ENCODE results near the gene SERINC5. TPM values are rescaled to one million over a fixed set of nuclear protein-coding genes. Genes with fewer than 3 reads are reported as not detected.

Gene SERINC5
- total and polyA plus RNA-seq, 4 donors, result 6.2 to 84.5 (median 23.9) TPM

DNA sequence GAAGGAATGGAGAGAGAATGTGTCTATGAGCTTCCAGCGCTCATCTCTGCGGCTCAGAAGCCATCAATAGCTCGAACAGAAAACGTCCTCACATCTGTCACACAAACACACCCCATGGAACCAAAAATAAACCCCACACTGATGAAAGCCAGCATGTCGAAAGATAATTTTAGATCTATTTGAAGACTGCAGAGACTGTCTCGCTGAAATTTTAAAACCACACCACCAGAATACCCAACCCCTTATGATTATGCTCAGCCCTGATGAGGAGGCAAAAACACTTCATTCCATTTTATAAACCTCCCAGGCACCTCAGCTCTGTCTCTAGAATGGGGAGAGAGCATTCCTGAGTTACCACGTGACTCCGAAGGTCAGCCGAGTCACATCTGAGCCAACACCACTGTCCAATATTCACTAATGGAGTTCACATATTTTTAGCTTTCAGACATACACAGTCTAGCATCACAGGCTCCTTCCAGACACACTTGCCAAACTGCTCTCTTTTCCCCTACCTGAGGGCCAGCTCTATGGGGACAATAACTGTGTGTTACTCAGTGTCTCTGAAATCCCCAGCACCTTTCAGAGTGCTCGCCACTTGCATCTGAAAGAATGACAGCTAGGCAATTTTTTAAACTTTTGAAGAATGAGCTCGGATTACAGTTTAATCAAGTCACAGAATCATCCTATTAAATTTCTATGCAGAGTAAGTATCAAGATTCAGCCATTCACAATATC lies 63.2 kb downstream of the SERINC5 start:
- peak overlapping the region in 1 of 2 donors; percentile 8 for H3K9ac ChIP-seq (ENCODE audit: insufficient read depth in 1 of 2, low read length in 2 of 2)
- DNase-seq (peak; percentile 58 to 76 (median 74)), ATAC-seq (ENCODE audit: insufficient read depth, low FRiP score) (peak; percentile 38)
- peaks cover 18 to 49% (median 31%) of the 10 kb centered on the region in 5 donors for H3K4me1 ChIP-seq (ENCODE audit: control insufficient read depth in 5 of 5, insufficient read depth in 5 of 5, low read length in 5 of 5)
- 59 to 72% methylated on average over 11 of the region's 11 CpGs for WGBS, 2 donors
- no peak overlapping the region for H3K4me3 ChIP-seq
- H3K27ac ChIP-seq (ENCODE audit: low read depth in 1 of 2, low read length in 1 of 2), result peak overlapping the region; percentile 75 to 83
- TF ChIP-seq CTCF (IDR thresholded peaks at IDR 0.05; ENCODE audit: control extremely low read depth, extremely low read depth), result no peak
- H3K36me3 ChIP-seq (ENCODE audit: control insufficient read depth in 4 of 4, insufficient read depth in 4 of 4, low read length in 4 of 4), result peaks cover 0 to 4% (median 0%) of the 10 kb centered on the region in 4 donors
- no peaks in the 10 kb centered on the region for H3K27me3 ChIP-seq (ENCODE audit: control insufficient read depth in 3 of 3, insufficient read depth in 3 of 3, low read length in 2 of 3)
- no peaks in the 10 kb centered on the region for H3K9me3 ChIP-seq (ENCODE audit: control insufficient read depth in 4 of 4, insufficient read depth in 3 of 4, low read length in 3 of 4)

DNA sequence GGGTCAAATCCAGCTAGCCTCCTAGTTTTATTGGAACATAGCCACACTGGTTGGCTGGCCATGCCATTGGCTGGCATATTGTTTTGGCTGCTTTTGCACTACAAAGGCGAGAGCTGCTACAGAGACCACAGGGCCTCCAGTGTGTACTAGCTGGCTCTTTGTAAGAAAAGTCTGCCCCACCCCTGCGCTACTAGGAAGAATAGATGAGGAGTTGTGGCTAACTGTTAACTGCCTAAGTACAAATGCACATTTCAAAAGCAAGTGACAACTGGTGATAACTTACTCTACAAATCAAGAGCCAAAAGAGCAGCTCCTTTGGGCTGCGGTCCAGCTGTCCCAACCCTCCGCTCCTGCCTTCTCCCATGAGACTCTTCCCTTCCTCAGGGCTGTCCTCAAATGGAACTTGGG lies 63.9 kb downstream of the SERINC5 start:
- peak; percentile 67 to 79 (median 75) for DNase-seq
- Histone ChIP-seq H3K9ac (ENCODE audit: insufficient read depth in 1 of 2, low read length in 2 of 2) (peak overlapping the region in 1 of 2 donors; percentile 67), H3K9me3 (ENCODE audit: control insufficient read depth in 4 of 4, insufficient read depth in 3 of 4, low read length in 3 of 4) (no peaks in the 10 kb centered on the region), H3K27me3 (ENCODE audit: control insufficient read depth in 3 of 3, insufficient read depth in 3 of 3, low read length in 2 of 3) (no peaks in the 10 kb centered on the region), H3K4me1 (ENCODE audit: control insufficient read depth in 5 of 5, insufficient read depth in 5 of 5, low read length in 5 of 5) (peaks cover 16 to 56% (median 36%) of the 10 kb centered on the region in 5 donors), H3K27ac (ENCODE audit: low read depth in 1 of 2, low read length in 1 of 2) (peak overlapping the region; percentile 64 to 83), H3K36me3 (ENCODE audit: control insufficient read depth in 4 of 4, insufficient read depth in 4 of 4, low read length in 4 of 4) (peaks cover 0 to 4% (median 0%) of the 10 kb centered on the region in 4 donors), H3K4me3 (no peak overlapping the region)
- ATAC-seq (ENCODE audit: insufficient read depth, low FRiP score), result no peak
- 52 to 71% methylated on average over 4 of the region's 4 CpGs for WGBS, 2 donors
- no peak for TF ChIP-seq CTCF (IDR thresholded peaks at IDR 0.05; ENCODE audit: control extremely low read depth, extremely low read depth)

DNA sequence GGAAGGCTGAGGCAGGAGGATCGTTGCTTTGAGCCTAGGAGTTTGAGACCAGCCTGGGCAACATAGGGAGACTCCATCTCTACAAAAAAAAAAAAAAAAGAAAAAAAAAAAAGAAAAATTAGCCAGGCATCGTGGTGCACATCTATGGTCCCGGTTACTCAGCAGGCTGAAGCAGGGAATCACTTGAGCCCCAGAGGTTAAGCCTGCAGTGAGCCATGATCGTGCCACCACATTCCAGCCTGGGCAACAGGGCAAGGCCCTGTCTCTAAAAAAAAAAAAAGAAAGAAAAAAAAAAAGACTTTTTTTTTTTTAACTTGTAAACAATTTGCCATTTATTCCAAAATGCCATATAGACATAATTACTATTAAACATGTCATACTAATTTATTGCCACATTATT lies 64.5 kb downstream of the SERINC5 start:
- no peak overlapping the region for H3K27ac ChIP-seq (ENCODE audit: low read depth in 1 of 2, low read length in 1 of 2)
- peaks cover 16 to 62% (median 36%) of the 10 kb centered on the region in 5 donors for H3K4me1 ChIP-seq (ENCODE audit: control insufficient read depth in 5 of 5, insufficient read depth in 5 of 5, low read length in 5 of 5)
- 72 to 85% methylated on average over 4 of the region's 4 CpGs for WGBS, 2 donors
- no peak overlapping the region for H3K4me3 ChIP-seq
- ATAC-seq (ENCODE audit: insufficient read depth, low FRiP score) (no peak), DNase-seq (no peak)
- TF ChIP-seq CTCF (IDR thresholded peaks at IDR 0.05; ENCODE audit: control extremely low read depth, extremely low read depth), result no peak
- peak overlapping the region in 1 of 2 donors; percentile 67 for H3K9ac ChIP-seq (ENCODE audit: insufficient read depth in 1 of 2, low read length in 2 of 2)
- no peaks in the 10 kb centered on the region for H3K27me3 ChIP-seq (ENCODE audit: control insufficient read depth in 3 of 3, insufficient read depth in 3 of 3, low read length in 2 of 3)
- H3K9me3 ChIP-seq (ENCODE audit: control insufficient read depth in 4 of 4, insufficient read depth in 3 of 4, low read length in 3 of 4), result no peaks in the 10 kb centered on the region
- peaks cover 0 to 6% (median 0%) of the 10 kb centered on the region in 4 donors for H3K36me3 ChIP-seq (ENCODE audit: control insufficient read depth in 4 of 4, insufficient read depth in 4 of 4, low read length in 4 of 4)

Data from lung (tissue), 12 donors.